T-cell (primary cell): ENCODE results near the gene ATCAY. TPM values are rescaled to one million over a fixed set of nuclear protein-coding genes. Genes with fewer than 3 reads are reported as not detected.

Experiments
- ATAC-seq, 4 experiments: fragments of 200-7000 bp in 3 of 4; fragments of 150-1000 bp in 1 of 4; cut with Tn5 transposase; replicated peaks in 1 of 4; 1 replicate in 3 of 4; 2 replicates in 1 of 4; pipeline ENCODE4 v1.10.0; 2021; ENCODE audit warnings: moderate library complexity in 3 of 4, mild to moderate bottlenecking in 2 of 4, moderate number of reproducible peaks in 1 of 4
- CTCF ChIA-PET, 2 donors: fragments of 300-600 bp; sonication (Branson Sonifier 250); formaldehyde crosslinking; loops; one replicate each; lab custom pipeline; 2022; ENCODE audit warnings: antibody characterized with exemption in 2 of 2; lab: Charles Lee
- POLR2A ChIA-PET, 2 donors: fragments of 300-600 bp; sonication (Branson Sonifier 250); formaldehyde crosslinking; loops; one replicate each; lab custom pipeline; 2022; ENCODE audit warnings: antibody characterized with exemption in 2 of 2; lab: Charles Lee
- DNase-seq, 35 experiments: peaks; one replicate each; pipeline versions ENCODE4 v3.0.0 to v3.0.0-alpha.2; 2013 to 2023
- H3K27ac ChIP-seq: one replicate; pipeline ENCODE4 v1.5.1; 2013; ENCODE audit warnings: low read length
- H3K27me3 ChIP-seq, 2 experiments: replicated peaks in 1 of 2; 1 replicate in 1 of 2; 2 replicates in 1 of 2; pipeline versions ENCODE4 v1.6.1 to v1.7.0; 2013; ENCODE audit warnings: low read length in 1 of 2, mixed read lengths in 1 of 2; ENCODE audit not compliant: control insufficient read depth in 2 of 2, insufficient read depth in 2 of 2; ENCODE audit errors: extremely low read depth in 1 of 2
- H3K36me3 ChIP-seq, 2 donors: 1 replicate in 1 of 2; 2 replicates in 1 of 2; pipeline versions ENCODE4 v1.6.1 to v1.7.0; 2013; ENCODE audit warnings: low read length in 1 of 2; ENCODE audit not compliant: control insufficient read depth in 2 of 2, insufficient read depth in 1 of 2; ENCODE audit errors: extremely low read depth in 1 of 2
- H3K4me1 ChIP-seq, 2 experiments: 1 replicate in 1 of 2; 2 replicates in 1 of 2; pipeline versions ENCODE4 v1.6.1 to v1.7.0; 2013; ENCODE audit warnings: low read length in 2 of 2, mixed read lengths in 1 of 2; ENCODE audit not compliant: insufficient read depth in 2 of 2, control insufficient read depth in 1 of 2; ENCODE audit errors: extremely low read depth in 1 of 2
- H3K4me3 ChIP-seq, 2 donors: 1 replicate in 1 of 2; 2 replicates in 1 of 2; pipeline versions ENCODE4 v1.5.1 to v1.7.0; 2013; ENCODE audit warnings: mild to moderate bottlenecking in 2 of 2, low read length in 1 of 2, moderate library complexity in 1 of 2; ENCODE audit not compliant: control insufficient read depth in 1 of 2; ENCODE audit errors: extremely low read depth in 1 of 2
- H3K9me3 ChIP-seq: 2 replicates; pipeline ENCODE4 v1.7.0; 2013
- H3K27ac Mint-ChIP-seq, 2 donors: one replicate each; pipeline ENCODE4 v1.8.0; 2020 to 2021; ENCODE audit warnings: mild to moderate bottlenecking in 2 of 2, mixed read lengths in 2 of 2
- H3K27me3 Mint-ChIP-seq, 2 donors: one replicate each; pipeline ENCODE4 v1.8.0; 2021 to 2022; ENCODE audit warnings: mixed read lengths in 2 of 2
- H3K36me3 Mint-ChIP-seq: one replicate; pipeline ENCODE4 v1.8.0; 2021; ENCODE audit warnings: mixed read lengths
- H3K4me1 Mint-ChIP-seq, 3 donors: one replicate each; pipeline ENCODE4 v1.8.0; 2020 to 2022; ENCODE audit warnings: mixed read lengths in 3 of 3, mild to moderate bottlenecking in 1 of 3
- H3K4me3 Mint-ChIP-seq, 3 donors: one replicate each; pipeline ENCODE4 v1.8.0; 2020 to 2022; ENCODE audit warnings: mild to moderate bottlenecking in 3 of 3, mixed read lengths in 3 of 3, moderate library complexity in 3 of 3
- H3K9me3 Mint-ChIP-seq, 3 donors: one replicate each; pipeline ENCODE4 v1.8.0; 2020 to 2022; ENCODE audit warnings: mixed read lengths in 3 of 3
- WGBS: methylation state at CpG from one replicate; pipeline ENCODE4 v1.1.5; 2013; ENCODE audit warnings: missing lambda C conversion rate; ENCODE audit not compliant: insufficient coverage; 5-methylcytosine and 5-hydroxymethylcytosine counted together
- total RNA-seq, 35 experiments: library from RNA in 6 of 35; stranded (reverse) in 6 of 35; fragments of 120-200 nt in 1 of 35; gene quantifications; one replicate each; pipeline versions ENCODE4 v1.2.1 to v1.2.4 and lab custom pipeline; 2013 to 2026

The ATCAY gene, protein sequence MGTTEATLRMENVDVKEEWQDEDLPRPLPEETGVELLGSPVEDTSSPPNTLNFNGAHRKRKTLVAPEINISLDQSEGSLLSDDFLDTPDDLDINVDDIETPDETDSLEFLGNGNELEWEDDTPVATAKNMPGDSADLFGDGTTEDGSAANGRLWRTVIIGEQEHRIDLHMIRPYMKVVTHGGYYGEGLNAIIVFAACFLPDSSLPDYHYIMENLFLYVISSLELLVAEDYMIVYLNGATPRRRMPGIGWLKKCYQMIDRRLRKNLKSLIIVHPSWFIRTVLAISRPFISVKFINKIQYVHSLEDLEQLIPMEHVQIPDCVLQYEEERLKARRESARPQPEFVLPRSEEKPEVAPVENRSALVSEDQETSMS
- total RNA-seq (under 1 TPM in 1 of 5 donors, not detected in 4; 0.03 TPM), total RNA-seq (lab: John Stamatoyannopoulos, UW) (0 to 0.09 (median 0) reads per million in 29 experiments)
- not detected for total RNA-seq (2013)

DNA sequence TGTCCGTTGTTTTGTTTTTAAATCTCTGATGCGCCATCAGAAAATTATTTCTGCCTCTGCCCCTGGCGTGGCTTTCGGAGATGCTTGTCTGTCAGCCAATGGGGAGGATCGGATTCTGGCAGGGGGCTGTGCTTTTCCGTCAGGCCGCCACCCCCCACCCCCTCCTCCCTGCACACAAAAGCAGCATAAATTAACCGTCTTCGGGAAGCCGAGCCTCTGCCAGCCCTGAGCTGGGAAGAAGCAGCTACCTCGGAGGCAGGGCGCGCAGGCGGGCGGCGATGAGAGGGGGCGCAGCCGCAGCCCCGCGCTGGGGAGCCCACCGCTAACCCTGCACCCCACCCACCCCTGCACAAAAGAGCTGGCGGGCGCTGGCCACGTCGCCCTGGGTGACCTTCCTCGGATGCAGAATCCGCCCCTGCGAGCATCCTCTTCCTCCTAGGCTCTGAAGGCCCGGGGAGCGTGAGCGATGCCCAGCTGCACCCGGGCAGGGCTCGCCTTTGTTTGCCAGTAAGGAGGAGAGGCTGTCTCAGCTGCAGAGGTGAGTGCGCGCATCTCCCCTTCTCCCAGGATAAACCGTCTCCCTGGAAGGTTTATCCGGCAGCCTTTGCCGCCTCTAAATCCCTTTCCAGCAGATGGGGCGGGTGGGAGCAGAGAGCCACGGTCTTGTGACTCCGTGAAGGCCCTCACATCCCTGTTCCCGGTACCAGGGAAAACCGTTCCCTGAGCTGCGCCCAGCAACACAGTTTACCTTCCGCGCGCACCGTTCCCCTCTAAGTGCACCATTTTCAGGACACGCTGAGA, at the start of gene ATCAY:
Gene ATCAY, plus strand, starts transcription at position 215 of the 801 bp plus-strand sequence. CDS start 5,083 bp downstream, outside the sequence.
- no peak for DNase-seq
- Histone ChIP-seq H3K27me3 (peaks cover 7 to 89% of the 10 kb centered on the region in 2 experiments), H3K4me1 (peaks cover 0 to 16% of the 10 kb centered on the region in 2 experiments), H3K4me3 (no peak within 1 kb of the TSS), H3K27ac (no peak within 1 kb of the TSS), H3K36me3 (no peaks in the 10 kb centered on the region), H3K9me3 (no peaks in the 10 kb centered on the region)
- WGBS, result 5% methylated on average over 43 of the region's 49 CpGs
- Mint-ChIP-seq H3K27ac (no peak within 1 kb of the TSS), H3K36me3 (no peaks in the 10 kb centered on the region), H3K9me3 (no peaks in the 10 kb centered on the region), H3K4me3 (peak within 1 kb of the TSS in 2 of 3 donors; percentile 6 to 28), H3K4me1 (peaks cover 15% of the 10 kb centered on the region in 3 donors), H3K27me3 (peaks cover 36 to 68% of the 10 kb centered on the region in 2 donors)
- ChIA-PET POLR2A (no interaction called here), CTCF (interaction anchor here in 1 of 2 donors (1.0 kb wide), 1 partner anchor 10 kb away, joined by 3 read pairs; no protein-coding TSS in a partner anchor)
- no peak for ATAC-seq

DNA sequence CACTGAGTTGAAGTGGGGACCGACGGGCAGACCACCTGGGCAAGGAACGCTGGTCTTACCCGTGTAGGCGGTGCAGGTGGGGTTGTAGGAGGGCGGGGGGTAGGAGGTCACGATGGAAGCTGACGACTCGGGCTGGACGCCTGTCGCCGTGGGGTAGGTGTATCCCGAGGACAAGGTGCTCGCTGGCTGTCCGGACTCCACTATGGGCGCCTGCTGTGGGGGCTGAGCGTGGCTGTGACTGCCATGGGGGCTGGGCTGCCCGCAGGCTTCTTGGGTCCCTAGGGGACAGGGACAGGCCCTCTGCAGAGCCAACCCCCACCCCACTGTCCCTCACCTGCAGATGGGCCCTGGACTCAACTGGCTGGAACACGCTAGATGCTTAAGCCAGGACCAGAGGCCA, 48.9 kb upstream of the ATCAY start:
- H3K27ac Mint-ChIP-seq, result no peak overlapping the region
- no peaks in the 10 kb centered on the region for H3K9me3 Mint-ChIP-seq
- Histone ChIP-seq H3K36me3 (no peaks in the 10 kb centered on the region), H3K4me1 (peaks cover 0 to 8% of the 10 kb centered on the region in 2 experiments), H3K9me3 (no peaks in the 10 kb centered on the region), H3K27ac (no peak overlapping the region), H3K27me3 (peaks cover 0 to 36% of the 10 kb centered on the region in 2 experiments), H3K4me3 (no peak overlapping the region)
- peaks cover 0 to 6% (median 4%) of the 10 kb centered on the region in 3 donors for H3K4me1 Mint-ChIP-seq
- no peak overlapping the region for H3K4me3 Mint-ChIP-seq
- DNase-seq (no peak), ATAC-seq (no peak)
- POLR2A ChIA-PET, result no interaction called here
- CTCF ChIA-PET, result no interaction called here
- H3K27me3 Mint-ChIP-seq, result no peaks in the 10 kb centered on the region
- no peaks in the 10 kb centered on the region for H3K36me3 Mint-ChIP-seq
- WGBS, result 84% methylated on average over 18 of the region's 19 CpGs

DNA sequence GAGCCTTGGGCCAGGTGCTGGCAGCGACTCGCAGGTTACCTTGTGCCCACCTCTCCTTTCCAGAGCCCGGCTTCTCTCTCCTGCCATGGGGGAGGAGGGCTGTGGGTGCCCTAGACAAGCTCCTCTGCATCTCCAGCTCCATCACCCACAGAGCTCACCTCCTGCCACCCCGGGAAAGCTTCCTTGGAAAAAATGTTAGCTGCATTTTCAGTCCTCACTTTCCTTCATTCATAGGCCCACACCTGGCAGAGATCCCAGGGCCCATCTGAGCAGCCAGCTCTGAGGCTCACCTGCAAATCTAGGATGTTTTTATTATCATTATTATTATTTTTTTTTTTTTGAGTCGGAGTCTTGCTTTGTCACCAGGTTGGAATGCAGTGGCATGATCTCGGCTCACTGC, 48.5 kb upstream of the ATCAY start:
- Mint-ChIP-seq H3K27ac (no peak overlapping the region), H3K36me3 (no peaks in the 10 kb centered on the region), H3K9me3 (no peaks in the 10 kb centered on the region), H3K4me1 (peaks cover 0 to 7% (median 6%) of the 10 kb centered on the region in 3 donors), H3K27me3 (no peaks in the 10 kb centered on the region), H3K4me3 (no peak overlapping the region)
- H3K9me3 ChIP-seq, result no peaks in the 10 kb centered on the region
- WGBS, result no CpG with 5 or more reads among the region's 6 CpGs
- ATAC-seq (no peak), DNase-seq (no peak)
- ChIA-PET POLR2A (no interaction called here), CTCF (no interaction called here)
- H3K4me1 ChIP-seq, result peaks cover 0 to 8% of the 10 kb centered on the region in 2 experiments
- peaks cover 0 to 36% of the 10 kb centered on the region in 2 experiments for H3K27me3 ChIP-seq
- no peaks in the 10 kb centered on the region for H3K36me3 ChIP-seq
- no peak overlapping the region for H3K27ac ChIP-seq
- no peak overlapping the region for H3K4me3 ChIP-seq

DNA sequence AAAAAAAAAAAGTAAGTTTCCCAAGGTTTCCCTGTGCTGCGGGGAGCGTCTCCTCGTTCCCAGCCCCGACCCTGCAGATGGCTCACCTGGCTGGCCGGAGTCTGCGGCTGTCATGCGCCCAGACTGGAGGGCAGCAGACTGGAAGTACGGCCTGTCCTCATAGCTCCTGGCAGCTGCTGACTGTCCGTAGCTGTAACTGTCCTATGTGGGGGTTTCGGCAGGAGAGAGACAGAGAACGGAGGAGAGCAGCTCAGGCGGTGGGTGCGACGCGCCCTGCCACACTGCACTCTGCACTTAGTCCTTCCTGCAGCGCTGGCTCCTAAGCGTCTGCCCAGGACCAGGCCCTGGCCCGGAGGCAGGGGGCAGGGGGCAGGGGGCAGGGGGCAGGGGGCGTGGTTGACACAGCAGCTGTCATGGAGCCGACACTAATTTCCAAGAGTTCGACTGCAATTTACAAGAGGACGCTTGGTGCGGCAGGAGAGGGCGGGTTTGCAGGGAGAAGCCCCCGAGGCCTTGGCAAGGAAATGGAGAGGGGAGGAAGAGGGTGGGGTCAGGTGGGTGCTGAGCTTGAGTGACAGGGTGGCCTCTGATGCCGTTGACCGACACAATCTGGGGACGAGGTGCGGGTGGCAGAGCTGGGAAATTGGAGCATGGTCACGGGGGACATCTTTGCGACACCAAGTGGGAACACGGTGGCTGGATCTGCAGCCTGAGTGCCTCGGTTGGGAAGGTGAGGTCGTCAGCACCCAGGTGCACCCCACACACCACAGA, 46.7 kb upstream of the ATCAY start:
- Mint-ChIP-seq H3K4me3 (no peak overlapping the region), H3K36me3 (no peaks in the 10 kb centered on the region), H3K27me3 (no peaks in the 10 kb centered on the region), H3K4me1 (peaks cover 0 to 7% (median 4%) of the 10 kb centered on the region in 3 donors), H3K27ac (no peak overlapping the region), H3K9me3 (no peaks in the 10 kb centered on the region)
- DNase-seq (no peak), ATAC-seq (no peak)
- Histone ChIP-seq H3K36me3 (no peaks in the 10 kb centered on the region), H3K4me3 (no peak overlapping the region), H3K27me3 (peaks cover 0 to 30% of the 10 kb centered on the region in 2 experiments), H3K4me1 (peaks cover 0 to under 1% of the 10 kb centered on the region in 2 experiments), H3K9me3 (no peaks in the 10 kb centered on the region), H3K27ac (no peak overlapping the region)
- ChIA-PET CTCF (no interaction called here), POLR2A (no interaction called here)
- WGBS, result 73% methylated on average over 22 of the region's 34 CpGs

DNA sequence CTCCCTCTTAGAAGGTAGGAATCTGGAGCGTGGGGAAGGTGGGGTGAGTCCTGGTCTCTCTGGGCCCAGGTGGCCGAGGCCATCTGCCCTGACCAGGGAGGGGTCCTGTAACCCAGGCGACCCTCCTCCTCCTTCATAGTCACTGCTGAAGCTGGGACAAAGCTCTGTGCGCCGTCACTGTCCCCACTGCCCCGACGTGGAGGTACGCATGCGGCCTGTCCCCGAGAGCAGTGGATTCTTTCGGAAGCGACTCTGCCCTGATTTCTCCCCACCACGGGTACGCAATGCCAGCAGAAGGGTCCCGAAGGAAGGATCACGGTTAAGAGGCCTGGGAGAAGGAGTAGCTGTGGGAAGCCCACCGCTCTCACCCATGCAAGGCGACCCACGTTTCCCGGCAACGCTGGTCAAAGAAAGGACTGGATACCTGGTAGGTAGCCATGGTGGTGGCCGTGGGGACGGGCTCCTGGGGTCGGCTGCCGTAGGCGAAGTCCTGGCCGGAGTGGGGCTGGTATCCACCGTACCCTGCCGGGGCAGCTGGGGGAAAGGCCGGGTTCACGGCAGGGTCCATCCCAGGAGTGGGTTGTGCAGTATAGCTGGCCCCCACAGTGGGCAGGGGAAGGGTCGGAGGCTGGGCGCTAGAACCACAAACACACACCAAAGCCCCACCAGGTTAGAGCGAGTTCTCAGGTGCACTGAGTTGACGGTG, 46.0 kb upstream of the ATCAY start:
- Mint-ChIP-seq H3K27ac (no peak overlapping the region), H3K4me3 (no peak overlapping the region), H3K27me3 (peaks cover 0 to under 1% of the 10 kb centered on the region in 2 donors), H3K9me3 (no peaks in the 10 kb centered on the region), H3K4me1 (peaks cover 0 to 7% (median 4%) of the 10 kb centered on the region in 3 donors), H3K36me3 (no peaks in the 10 kb centered on the region)
- Histone ChIP-seq H3K27ac (no peak overlapping the region), H3K36me3 (no peaks in the 10 kb centered on the region), H3K4me1 (no peaks in the 10 kb centered on the region), H3K9me3 (no peaks in the 10 kb centered on the region), H3K27me3 (peaks cover 0 to 30% of the 10 kb centered on the region in 2 experiments), H3K4me3 (no peak overlapping the region)
- no peak for ATAC-seq
- DNase-seq, result no peak
- 89% methylated on average over 32 of the region's 35 CpGs for WGBS
- POLR2A ChIA-PET, result no interaction called here
- CTCF ChIA-PET, result no interaction called here
